Measurements from ENCODE around the gene HOXD13.

DNA sequence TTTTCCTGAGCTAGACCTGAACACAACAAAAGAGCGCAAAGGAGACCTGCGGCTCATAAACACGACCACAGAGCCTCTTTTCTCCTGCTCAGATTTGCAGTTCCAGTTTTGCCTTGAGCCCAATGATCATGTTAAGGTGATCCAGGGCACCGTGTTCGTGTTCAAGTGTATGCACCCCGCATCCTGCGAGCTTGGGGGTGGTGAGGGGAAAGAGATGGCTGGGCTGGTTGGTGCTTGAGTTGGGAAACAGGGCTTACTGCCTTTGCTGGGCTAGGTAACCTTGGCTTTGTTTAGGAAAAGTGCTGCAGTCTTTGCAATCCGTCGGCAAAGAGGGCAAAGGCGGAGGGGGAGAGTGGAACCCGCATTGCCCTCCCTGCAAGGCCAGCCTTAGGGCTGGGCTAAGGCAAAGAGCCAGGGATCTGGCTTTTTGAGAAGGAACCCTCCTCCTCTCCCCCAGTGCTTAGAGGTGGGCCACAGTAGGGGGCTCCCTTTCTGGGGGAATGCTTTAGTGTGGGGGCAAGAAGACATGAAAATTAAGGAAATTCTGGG lies 25.4 kb downstream of the HOXD13 start:
- TF ChIP-seq POLR2A (IDR thresholded peaks at IDR 0.05; ENCODE audit: low read depth, low read length) (no peak), TAF1 (IDR thresholded peaks at IDR 0.05; ENCODE audit: borderline replicate concordance, low read depth, low read length) (no peak), POLR2AphosphoS5 (IDR thresholded peaks at IDR 0.05; ENCODE audit: low read depth, low read length) (no peak)

Measured in GM12892 (cell line).